ENCODE data around the gene DOCK3.

DOCK3 gene

DNA sequence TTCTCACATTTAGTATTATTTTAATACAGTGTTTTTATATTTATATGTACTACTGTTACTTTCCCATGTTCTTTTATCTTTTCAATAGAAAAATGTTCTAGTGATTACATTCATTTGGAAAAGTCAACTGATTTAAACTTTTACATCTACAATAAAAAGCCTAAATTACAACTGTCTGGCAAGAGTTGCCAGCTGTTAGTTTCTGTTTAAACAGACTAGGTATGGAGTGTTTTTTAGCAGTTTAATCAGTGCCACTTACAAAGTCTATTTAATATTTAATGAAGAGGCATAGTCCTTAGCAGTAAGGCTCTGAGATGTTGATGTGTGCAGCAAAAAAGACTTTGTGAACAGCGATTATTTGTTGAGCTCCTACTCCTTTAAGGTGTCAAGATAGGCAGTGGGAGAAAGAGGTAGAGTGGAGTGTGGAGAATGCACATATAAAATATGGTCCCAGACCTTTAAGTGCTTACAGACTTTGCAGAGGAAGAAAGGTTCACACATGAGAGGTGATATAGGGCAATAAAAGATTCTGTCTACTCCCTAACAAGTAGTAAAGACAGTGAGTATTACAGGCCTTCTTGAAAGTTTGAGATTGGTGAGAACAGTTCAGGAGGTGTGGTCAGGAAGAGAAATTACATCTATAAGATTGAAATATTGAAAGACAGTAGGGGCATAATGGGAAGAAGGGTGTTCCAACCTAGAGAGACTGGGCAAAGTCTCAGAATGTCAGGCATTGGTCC lies 320.5 kb downstream of the DOCK3 start:
- no peaks in the 10 kb centered on the region for H3K9me3 ChIP-seq
- no peaks in the 10 kb centered on the region for H3K36me3 ChIP-seq
- no peaks in the 10 kb centered on the region for H3K27me3 ChIP-seq
- DNase-seq: no peak
- TF ChIP-seq, protein P1, sequence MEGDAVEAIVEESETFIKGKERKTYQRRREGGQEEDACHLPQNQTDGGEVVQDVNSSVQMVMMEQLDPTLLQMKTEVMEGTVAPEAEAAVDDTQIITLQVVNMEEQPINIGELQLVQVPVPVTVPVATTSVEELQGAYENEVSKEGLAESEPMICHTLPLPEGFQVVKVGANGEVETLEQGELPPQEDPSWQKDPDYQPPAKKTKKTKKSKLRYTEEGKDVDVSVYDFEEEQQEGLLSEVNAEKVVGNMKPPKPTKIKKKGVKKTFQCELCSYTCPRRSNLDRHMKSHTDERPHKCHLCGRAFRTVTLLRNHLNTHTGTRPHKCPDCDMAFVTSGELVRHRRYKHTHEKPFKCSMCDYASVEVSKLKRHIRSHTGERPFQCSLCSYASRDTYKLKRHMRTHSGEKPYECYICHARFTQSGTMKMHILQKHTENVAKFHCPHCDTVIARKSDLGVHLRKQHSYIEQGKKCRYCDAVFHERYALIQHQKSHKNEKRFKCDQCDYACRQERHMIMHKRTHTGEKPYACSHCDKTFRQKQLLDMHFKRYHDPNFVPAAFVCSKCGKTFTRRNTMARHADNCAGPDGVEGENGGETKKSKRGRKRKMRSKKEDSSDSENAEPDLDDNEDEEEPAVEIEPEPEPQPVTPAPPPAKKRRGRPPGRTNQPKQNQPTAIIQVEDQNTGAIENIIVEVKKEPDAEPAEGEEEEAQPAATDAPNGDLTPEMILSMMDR (IDR thresholded peaks at IDR 0.05; ENCODE audit: low read depth, low read length): no peak
- no peaks in the 10 kb centered on the region for H3K4me1 ChIP-seq
- no peak overlapping the region for H3K4me3 ChIP-seq (ENCODE audit: low read depth, low read length)

DNA sequence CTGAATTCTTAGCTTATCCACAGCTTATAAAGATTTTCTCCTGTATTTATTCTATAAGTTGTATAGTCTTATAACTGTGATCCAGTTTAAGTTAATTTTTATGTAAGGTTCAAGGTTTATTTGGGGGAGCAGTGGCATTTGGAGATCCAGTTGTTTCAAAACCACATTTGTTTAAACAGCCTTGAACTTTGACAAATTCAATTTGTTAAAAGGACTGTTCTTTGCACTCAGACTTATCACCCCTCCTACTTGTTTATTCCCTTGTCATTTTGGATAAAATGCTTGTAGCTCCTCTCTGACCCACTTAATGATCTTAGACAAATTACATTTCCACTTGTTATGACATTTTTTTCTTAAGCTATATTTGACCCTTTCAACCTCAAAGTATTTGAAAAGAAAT lies 327.8 kb downstream of the DOCK3 start:
- TF ChIP-seq, protein P1 (IDR thresholded peaks at IDR 0.05; ENCODE audit: low read depth, low read length): no peak
- Histone ChIP-seq H3K4me1 (no peaks in the 10 kb centered on the region), H3K36me3 (no peaks in the 10 kb centered on the region), H3K9me3 (no peaks in the 10 kb centered on the region), H3K27me3 (no peaks in the 10 kb centered on the region), H3K4me3 (ENCODE audit: low read depth, low read length) (no peak overlapping the region)
- DNase-seq: no peak

DNA sequence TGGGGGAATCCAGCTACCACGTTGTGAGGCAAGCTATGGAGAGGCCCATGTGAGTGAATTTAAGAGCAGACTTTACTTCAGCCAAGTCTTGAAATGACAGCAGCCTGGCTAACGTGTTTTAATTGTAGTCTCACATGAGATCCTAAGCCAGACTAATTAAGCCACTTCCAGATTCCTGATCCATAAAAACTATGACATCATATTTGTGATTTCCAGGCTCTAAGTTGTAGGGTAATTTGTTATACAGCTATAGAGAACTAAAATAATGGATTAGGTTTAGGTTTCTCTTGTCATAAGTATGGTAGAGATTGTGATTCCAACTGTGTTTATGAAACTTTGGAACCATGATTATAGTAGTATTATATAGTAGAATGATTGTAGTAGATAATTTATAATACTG lies 329.5 kb downstream of the DOCK3 start:
- Histone ChIP-seq H3K4me1 (no peaks in the 10 kb centered on the region), H3K36me3 (no peaks in the 10 kb centered on the region), H3K9me3 (no peaks in the 10 kb centered on the region), H3K27me3 (no peaks in the 10 kb centered on the region), H3K4me3 (ENCODE audit: low read depth, low read length) (no peak overlapping the region)
- no peak for DNase-seq
- TF ChIP-seq, protein P1 (IDR thresholded peaks at IDR 0.05; ENCODE audit: low read depth, low read length): no peak

DNA sequence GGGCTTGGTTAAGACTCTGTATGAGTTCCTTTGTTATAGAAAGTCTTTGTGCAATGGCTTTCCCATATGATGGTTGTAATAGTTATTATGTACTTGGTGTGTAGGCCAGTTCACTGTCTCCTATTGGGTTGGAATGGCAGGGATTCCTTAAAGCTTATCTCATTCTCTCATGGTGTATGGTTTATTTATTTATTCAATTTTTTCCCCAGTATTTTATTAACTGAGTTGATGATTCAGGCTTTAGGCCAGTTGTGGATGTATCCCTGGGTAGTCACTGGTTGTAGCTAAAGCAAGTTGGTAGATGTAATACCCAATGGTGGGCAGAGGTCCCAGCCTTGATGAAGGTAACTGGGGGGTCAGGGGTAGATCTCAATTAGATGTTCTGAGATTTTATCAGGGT lies 349.4 kb downstream of the DOCK3 start:
- no peaks in the 10 kb centered on the region for H3K9me3 ChIP-seq
- TF ChIP-seq, protein P1 (IDR thresholded peaks at IDR 0.05; ENCODE audit: low read depth, low read length): no peak
- no peaks in the 10 kb centered on the region for H3K27me3 ChIP-seq
- H3K36me3 ChIP-seq: no peaks in the 10 kb centered on the region
- H3K4me1 ChIP-seq: no peaks in the 10 kb centered on the region
- no peak overlapping the region for H3K4me3 ChIP-seq (ENCODE audit: low read depth, low read length)
- no peak for DNase-seq

DNA sequence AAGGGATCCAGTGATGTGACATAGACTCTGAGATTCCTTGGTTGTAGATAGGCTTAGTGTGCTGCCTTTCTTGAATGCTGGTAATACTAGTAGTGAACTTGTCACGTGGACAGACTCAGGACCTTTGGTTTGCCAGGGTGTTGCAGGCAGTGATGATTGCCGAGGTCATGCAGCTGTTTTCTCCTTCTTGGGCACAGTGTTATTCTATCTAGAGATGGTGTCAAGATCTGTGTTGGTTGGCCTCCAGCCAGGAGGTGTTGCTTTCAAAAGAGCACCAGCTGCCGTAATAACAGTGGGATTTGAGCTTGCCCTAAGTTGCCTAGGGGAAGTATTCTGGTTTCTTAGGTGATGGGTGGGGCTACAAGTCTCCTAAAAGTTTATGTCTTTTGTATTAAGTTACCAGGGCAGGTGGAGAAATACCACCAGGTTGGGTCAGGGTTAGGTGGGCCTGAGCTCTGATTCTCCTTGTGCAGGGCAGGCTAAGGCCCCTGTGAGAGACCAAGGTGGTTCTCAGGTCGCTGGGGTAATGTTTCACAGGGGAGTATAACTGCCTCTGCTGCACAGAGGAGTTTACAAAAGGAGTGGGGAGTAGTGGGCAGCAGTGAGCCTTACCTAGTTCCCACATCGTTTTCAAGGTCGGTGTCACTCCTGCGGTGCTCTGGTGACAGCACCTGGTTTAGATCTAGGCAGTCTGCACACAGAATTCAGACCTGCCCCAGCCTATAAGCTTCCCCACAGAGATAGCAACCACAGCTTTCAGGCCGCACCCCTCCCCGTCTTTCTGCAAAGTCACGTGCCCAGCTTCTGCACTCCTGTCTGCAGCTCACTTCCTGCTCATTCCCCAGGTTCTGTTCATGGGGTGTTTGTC lies 350.3 kb downstream of the DOCK3 start:
- H3K4me3 ChIP-seq (ENCODE audit: low read depth, low read length): no peak overlapping the region
- no peaks in the 10 kb centered on the region for H3K9me3 ChIP-seq
- TF ChIP-seq, protein P1 (IDR thresholded peaks at IDR 0.05; ENCODE audit: low read depth, low read length): no peak

DNA sequence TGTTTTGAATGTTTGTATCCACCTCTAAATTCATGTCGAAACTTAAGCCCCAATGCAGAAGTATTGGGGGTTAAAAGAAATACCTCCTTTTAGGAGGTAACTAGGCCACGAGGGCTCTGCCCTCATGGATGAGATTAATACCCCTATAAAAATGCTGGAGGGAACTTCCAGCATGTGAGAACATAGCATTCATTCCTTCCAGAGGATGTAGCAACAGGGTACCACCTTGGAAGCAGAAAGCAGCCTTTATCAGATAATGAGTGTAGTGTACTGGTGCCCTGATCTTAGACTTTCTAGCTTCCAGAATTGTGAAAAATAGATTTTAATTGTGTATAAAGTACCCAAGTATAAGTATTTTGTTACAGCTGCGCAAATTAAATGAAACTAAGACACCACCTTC lies 356.9 kb downstream of the DOCK3 start:
- no peak overlapping the region for H3K4me3 ChIP-seq (ENCODE audit: low read depth, low read length)
- no peaks in the 10 kb centered on the region for H3K9me3 ChIP-seq
- no peaks in the 10 kb centered on the region for H3K4me1 ChIP-seq
- H3K27me3 ChIP-seq: no peaks in the 10 kb centered on the region
- no peaks in the 10 kb centered on the region for H3K36me3 ChIP-seq
- TF ChIP-seq, protein P1 (IDR thresholded peaks at IDR 0.05; ENCODE audit: low read depth, low read length): no peak
- DNase-seq: no peak

More for the DNA sequence above, 350.3 kb downstream of the DOCK3 start:
- Histone ChIP-seq H3K4me1 (no peaks in the 10 kb centered on the region), H3K27me3 (no peaks in the 10 kb centered on the region), H3K36me3 (no peaks in the 10 kb centered on the region)
- DNase-seq: no peak
